OCI-LY7 (cell line): ENCODE data around the gene RNF8. TPM values are rescaled to one million over a fixed set of nuclear protein-coding genes. Genes with fewer than 3 reads are reported as not detected.
A peak's percentile ranks its signal among the peaks of the same experiment; 100 is the strongest.
"Not testable (repeated sequence)": the region's sequence is repeated elsewhere in the genome, so short reads cannot be mapped to it uniquely, and the experiment has no call there.

ENCODE experiments used
- BruUV-seq: library from RNA; stranded (reverse); fragments of 400-500 nt; replicated peaks from 2 replicates; lab custom pipeline; 2021; lab: Mats Ljungman, UMichigan
- CTCF ChIA-PET: fragments of 300-600 bp; sonication (Branson Sonifier 250); formaldehyde crosslinking; loops from one replicate; lab custom pipeline; 2022; ENCODE audit warnings: antibody characterized with exemption; ENCODE audit not compliant: unreplicated experiment; lab: Charles Lee
- POLR2A ChIA-PET: fragments of 300-600 bp; sonication (Branson Sonifier 250); formaldehyde crosslinking; loops from one replicate; lab custom pipeline; 2022; ENCODE audit warnings: antibody characterized with exemption; lab: Charles Lee
- DNase-seq: peaks from one replicate; pipeline ENCODE4 v3.0.0-alpha.2; 2015; ENCODE audit warnings: low spot score
- H2AFZ ChIP-seq: fragments of 200-600 bp; sonication (generic), shearing (Covaris generic); 2 replicates; pipeline ENCODE4 v1.6.1; 2014; ENCODE audit warnings: mild to moderate bottlenecking, antibody characterized with exemption, low read length, moderate library complexity
- H3K27ac ChIP-seq: fragments of 200-600 bp; sonication (generic); 2 replicates; pipeline ENCODE4 v1.5.1; 2014; ENCODE audit warnings: mixed run types, low read depth, mild to moderate bottlenecking, moderate library complexity, low read length, inconsistent platforms; ENCODE audit not compliant: poor library complexity, severe bottlenecking
- H3K36me3 ChIP-seq: fragments of 200-600 bp; sonication (generic); 2 replicates; pipeline ENCODE4 v1.6.1; 2014; ENCODE audit warnings: mild to moderate bottlenecking, antibody characterized with exemption, low read length, moderate library complexity, mixed read lengths; ENCODE audit not compliant: insufficient read depth
- H3K4me1 ChIP-seq: fragments of 200-600 bp; sonication (generic); 2 replicates; pipeline ENCODE4 v1.5.1; 2014; ENCODE audit warnings: mild to moderate bottlenecking, low read length; ENCODE audit not compliant: insufficient read depth, poor library complexity, severe bottlenecking
- H3K4me2 ChIP-seq: fragments of 200-600 bp; sonication (generic); 2 replicates; pipeline ENCODE4 v1.6.1; 2014; ENCODE audit warnings: mild to moderate bottlenecking, low read length
- H3K4me3 ChIP-seq: fragments of 200-600 bp; sonication (generic); 2 replicates; pipeline ENCODE4 v1.5.1; 2014; ENCODE audit warnings: mild to moderate bottlenecking, low read depth, low read length; ENCODE audit not compliant: poor library complexity, severe bottlenecking
- H3K79me2 ChIP-seq: fragments of 200-600 bp; sonication (generic); 2 replicates; pipeline ENCODE4 v1.6.1; 2016; ENCODE audit warnings: low read depth, mild to moderate bottlenecking, low read length, moderate library complexity, mixed read lengths; ENCODE audit not compliant: insufficient read depth
- H3K9me2 ChIP-seq: fragments of 200-600 bp; sonication (generic); 2 replicates; pipeline ENCODE4 v1.6.1; 2016; ENCODE audit warnings: mild to moderate bottlenecking, low read length, mixed read lengths; ENCODE audit not compliant: insufficient read depth
- H3K9me3 ChIP-seq: fragments of 200-600 bp; sonication (generic); 2 replicates; pipeline ENCODE4 v1.6.1; 2014; ENCODE audit warnings: mild to moderate bottlenecking, mixed run types, low read length, mixed read lengths
- H4K20me1 ChIP-seq: fragments of 200-600 bp; sonication (generic); 2 replicates; pipeline ENCODE4 v1.6.1; 2014; ENCODE audit warnings: mild to moderate bottlenecking, antibody characterized with exemption, low read length, moderate library complexity, mixed read lengths; ENCODE audit not compliant: insufficient read depth
- EZH2phosphoT487 ChIP-seq: fragments of 200-600 bp; sonication (generic); IDR thresholded peaks from 2 replicates; pipeline ENCODE4 v1.6.1; 2018; ENCODE audit warnings: low read depth, borderline replicate concordance, mild to moderate bottlenecking, mixed run types, antibody characterized with exemption, low read length, moderate library complexity, mixed read lengths
- intact Hi-C: fragments of 100-400 bp; cut with micrococcal nuclease; formaldehyde crosslinking; loops from one replicate; pipeline ENCODE4 v1.10.0; 2022; ENCODE audit not compliant: unreplicated experiment
- small RNA-seq: library from RNA; depleted of rRNA; stranded (forward); fragments of <200 nt; gene quantifications from one replicate; pipeline ENCODE3, GENCODE V24; 2014
- total RNA-seq, 2 experiments: library from RNA; depleted of rRNA in 1 of 2; stranded (reverse); fragments of >200 nt in 1 of 2; shearing (Covaris generic) in 1 of 2; gene quantifications; 2 replicates each; pipeline ENCODE4 v1.2.3, GENCODE V29; 2014 to 2022
- TF ChIP-seq, protein P1 (sequence below): fragments of 200-600 bp; sonication (generic); conservative IDR thresholded peaks from 2 replicates; pipeline ENCODE4 v1.5.1; 2014; ENCODE audit warnings: mild to moderate bottlenecking, antibody characterized with exemption, low read length, moderate library complexity, mixed read lengths

The RNF8 gene
- total RNA-seq, 2 experiments from 2014 or later, result 19.7 to 21.8 TPM

DNA sequence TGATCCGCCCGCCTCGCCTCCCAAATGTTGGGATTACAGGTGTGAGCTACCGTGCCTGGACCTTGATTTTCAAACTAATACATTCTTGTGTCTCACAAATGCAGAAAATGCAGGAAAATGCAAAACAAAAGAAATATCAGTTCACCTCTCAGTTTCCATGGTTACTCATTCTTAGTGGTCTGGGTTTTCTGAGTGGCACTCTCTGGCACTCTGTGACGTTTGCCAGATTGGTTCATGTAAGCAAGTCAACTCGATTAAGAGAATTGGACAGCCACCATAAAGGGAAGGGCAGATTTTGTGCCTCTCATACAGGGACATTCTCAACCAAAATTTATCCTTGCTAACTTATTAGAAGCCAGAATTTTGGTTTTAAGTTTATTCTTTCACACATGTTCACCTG lies 87.9 kb downstream of the RNF8 start:
- Histone ChIP-seq H3K9me2 (no peaks in the 10 kb centered on the region), H3K79me2 (peaks cover 7% of the 10 kb centered on the region; the same call in 1 of the 2 replicates), H2AFZ (no peak overlapping the region), H3K27ac (no peak overlapping the region), H3K9me3 (no peaks in the 10 kb centered on the region), H3K4me2 (no peak overlapping the region), H3K36me3 (peaks cover 90% of the 10 kb centered on the region), H3K4me1 (peaks cover 4% of the 10 kb centered on the region), H4K20me1 (no peaks in the 10 kb centered on the region), H3K4me3 (no peak overlapping the region)
- BruUV-seq, result no TSS peak
- CTCF ChIA-PET, result no interaction called here
- DNase-seq, result no peak
- POLR2A ChIA-PET, result interaction anchor here (1.6 to 2.0 kb wide), 2 partner anchors 9 to 14 kb away, joined by 6 to 7 read pairs; partner anchors contain the start of gene CMTR1
- no peak for TF ChIP-seq EZH2phosphoT487
- TF ChIP-seq, protein P1, sequence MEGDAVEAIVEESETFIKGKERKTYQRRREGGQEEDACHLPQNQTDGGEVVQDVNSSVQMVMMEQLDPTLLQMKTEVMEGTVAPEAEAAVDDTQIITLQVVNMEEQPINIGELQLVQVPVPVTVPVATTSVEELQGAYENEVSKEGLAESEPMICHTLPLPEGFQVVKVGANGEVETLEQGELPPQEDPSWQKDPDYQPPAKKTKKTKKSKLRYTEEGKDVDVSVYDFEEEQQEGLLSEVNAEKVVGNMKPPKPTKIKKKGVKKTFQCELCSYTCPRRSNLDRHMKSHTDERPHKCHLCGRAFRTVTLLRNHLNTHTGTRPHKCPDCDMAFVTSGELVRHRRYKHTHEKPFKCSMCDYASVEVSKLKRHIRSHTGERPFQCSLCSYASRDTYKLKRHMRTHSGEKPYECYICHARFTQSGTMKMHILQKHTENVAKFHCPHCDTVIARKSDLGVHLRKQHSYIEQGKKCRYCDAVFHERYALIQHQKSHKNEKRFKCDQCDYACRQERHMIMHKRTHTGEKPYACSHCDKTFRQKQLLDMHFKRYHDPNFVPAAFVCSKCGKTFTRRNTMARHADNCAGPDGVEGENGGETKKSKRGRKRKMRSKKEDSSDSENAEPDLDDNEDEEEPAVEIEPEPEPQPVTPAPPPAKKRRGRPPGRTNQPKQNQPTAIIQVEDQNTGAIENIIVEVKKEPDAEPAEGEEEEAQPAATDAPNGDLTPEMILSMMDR, result no peak
- intact Hi-C loops, result no loop called here

DNA sequence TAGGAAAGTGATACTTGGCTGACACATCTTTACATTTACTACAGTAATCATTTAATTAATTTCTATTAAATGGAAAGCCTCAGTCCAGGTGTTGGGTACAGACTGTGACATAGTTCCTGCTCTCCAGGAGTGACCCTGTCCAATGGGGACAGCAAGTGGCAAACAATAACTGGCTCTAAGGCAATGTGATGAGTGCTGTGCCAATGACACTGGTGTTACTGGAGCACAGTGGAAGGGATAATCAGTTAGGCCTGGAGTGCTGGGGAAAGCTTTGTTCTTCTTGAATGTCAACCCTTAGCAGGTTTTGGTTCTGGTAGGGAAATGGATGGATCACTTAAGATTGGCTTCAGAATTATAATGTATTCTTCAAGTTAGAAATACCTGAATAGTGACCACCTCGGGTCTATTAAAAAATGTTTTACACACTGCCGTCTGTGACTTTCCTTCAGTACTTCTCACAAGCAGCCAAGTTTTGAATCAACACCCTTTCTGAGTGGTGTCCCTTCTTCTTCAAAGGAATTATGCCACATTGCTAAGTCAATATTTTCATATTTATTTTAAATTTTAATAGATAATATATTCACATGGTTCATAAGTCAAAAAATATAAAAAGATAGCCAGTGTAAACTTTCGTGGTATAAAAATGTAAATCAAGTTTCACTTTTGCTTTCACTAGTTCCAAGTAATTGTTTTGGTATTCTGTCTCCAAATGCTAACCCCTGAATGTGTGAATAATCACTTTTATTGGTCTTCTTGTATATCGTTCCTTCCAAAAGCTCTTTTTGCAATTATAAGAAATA lies 88.8 kb downstream of the RNF8 start:
- Histone ChIP-seq H3K27ac (no peak overlapping the region), H3K4me2 (peak overlapping the region; percentile 33), H3K9me3 (no peaks in the 10 kb centered on the region), H3K4me1 (peaks cover 4% of the 10 kb centered on the region), H4K20me1 (no peaks in the 10 kb centered on the region), H3K4me3 (no peak overlapping the region), H3K9me2 (no peaks in the 10 kb centered on the region), H3K36me3 (peaks cover 91% of the 10 kb centered on the region), H2AFZ (no peak overlapping the region), H3K79me2 (peaks cover 7% of the 10 kb centered on the region; the same call in 1 of the 2 replicates)
- TF ChIP-seq, protein P1, result no peak
- no peak for TF ChIP-seq EZH2phosphoT487
- no peak for DNase-seq
- no TSS peak for BruUV-seq
- ChIA-PET CTCF (no interaction called here), POLR2A (interaction anchor here (1.6 to 2.0 kb wide), 2 partner anchors 10 to 13 kb away, joined by 6 to 7 read pairs; partner anchors contain the start of gene CMTR1)
- intact Hi-C loops, result no loop called here

DNA sequence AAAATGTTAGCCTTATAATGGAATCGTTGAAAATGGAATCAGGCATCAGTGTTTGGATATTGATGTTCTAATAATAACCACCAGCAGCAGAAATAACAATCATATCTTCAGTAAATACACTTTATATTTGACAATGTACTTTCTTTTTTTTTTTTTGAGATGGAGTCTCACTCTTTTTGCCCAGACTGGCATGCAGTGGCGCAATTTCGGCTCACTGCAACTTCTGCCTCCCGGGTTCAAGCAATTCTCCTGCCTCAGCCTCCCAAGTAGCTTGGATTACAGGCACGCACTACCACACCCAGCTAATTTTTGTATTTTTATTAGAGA lies 89.4 kb downstream of the RNF8 start:
- H3K36me3 ChIP-seq, result peaks cover 88% of the 10 kb centered on the region
- H3K9me3 ChIP-seq, H4K20me1 ChIP-seq, BruUV-seq, intact Hi-C loops, H3K27ac ChIP-seq, DNase-seq, H3K4me3 ChIP-seq, H3K9me2 ChIP-seq, H3K79me2 ChIP-seq, CTCF ChIA-PET, POLR2A ChIA-PET, H3K4me1 ChIP-seq, H2AFZ ChIP-seq: not testable (repeated sequence)
- H3K4me2 ChIP-seq, result peak overlapping the region; percentile 28

Small RNA genes lying within 50 kb of the gene (small RNA-seq; reads per million reads assigned to genes)
- not detected for gene RN7SL273P

Other genes with a start within 250 kb of the RNF8 start
- gene PIM1, start 183.8 kb upstream of the RNF8 start, total RNA-seq (2014; rRNA removed; shearing (Covaris generic)), result 27.4 and 31.4 TPM in 2 replicates
- 24.7 and 35.8 TPM in 2 replicates for gene PIM1, start 183.8 kb upstream of the RNF8 start, total RNA-seq (2022)
- 8.0 and 8.7 TPM in 2 replicates for gene TBC1D22B, start 96.2 kb upstream of the RNF8 start, total RNA-seq (2014; rRNA removed; shearing (Covaris generic))
- gene TBC1D22B, start 96.2 kb upstream of the RNF8 start, total RNA-seq (2022), result 12.3 and 13.4 TPM in 2 replicates
- gene TMEM217, start 95.8 kb upstream of the RNF8 start, total RNA-seq (2014; rRNA removed; shearing (Covaris generic)), result not detected in 2 replicates
- gene TMEM217, start 95.8 kb upstream of the RNF8 start, total RNA-seq (2022), result 0.34 TPM in 1 of 2 replicates, not detected in the other
- 32.3 and 36.0 TPM in 2 replicates for gene CMTR1, start 79.2 kb downstream of the RNF8 start, total RNA-seq (2014; rRNA removed; shearing (Covaris generic))
- 41.2 and 42.8 TPM in 2 replicates for gene CMTR1, start 79.2 kb downstream of the RNF8 start, total RNA-seq (2022)
- 138 and 153 TPM in 2 replicates for gene CCDC167, start 145.9 kb downstream of the RNF8 start, total RNA-seq (2014; rRNA removed; shearing (Covaris generic))
- 81.4 and 85.5 TPM in 2 replicates for gene CCDC167, start 145.9 kb downstream of the RNF8 start, total RNA-seq (2022)